Measurements from ENCODE around the gene IGFL3. TPM values are rescaled to one million over a fixed set of nuclear protein-coding genes. Genes with fewer than 3 reads are reported as not detected.

The IGFL3 gene
- total RNA-seq, 1 experiment from 2014 or later, result not detected

DNA sequence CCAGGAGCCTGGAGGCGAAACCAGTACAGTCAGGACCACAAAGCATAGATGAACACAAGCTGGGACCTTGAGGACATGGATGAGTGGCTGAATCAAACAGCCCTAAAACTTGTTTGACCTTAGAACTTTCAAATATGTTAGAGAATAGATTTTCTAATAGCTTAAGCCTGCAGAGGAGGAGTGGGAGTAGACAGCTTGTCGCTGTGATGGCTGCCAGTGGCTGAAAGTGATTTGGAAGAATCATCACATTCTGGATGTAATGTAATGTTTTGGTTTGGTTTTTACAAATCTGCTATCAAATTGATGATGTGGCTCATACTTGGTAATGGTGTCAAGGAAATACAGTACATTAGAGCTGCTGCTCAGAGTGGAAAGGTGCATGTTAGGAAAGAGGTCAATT is 12.0 kb downstream of the IGFL3 start:
- POLR2A ChIA-PET, result no interaction called here
- Mint-ChIP-seq H3K27me3 (ENCODE audit: low read depth) (peaks cover 11% of the 10 kb centered on the region), H3K4me1 (peaks cover 10% of the 10 kb centered on the region), H3K9me3 (peaks cover 4% of the 10 kb centered on the region), H3K4me3 (no peak overlapping the region), H3K36me3 (peaks cover 6% of the 10 kb centered on the region), H3K27ac (no peak overlapping the region)
- no peak for TF ChIP-seq HMGA2 (CRISPR knock-in tag; IDR thresholded peaks at IDR 0.05)
- TF ChIP-seq PREB (CRISPR knock-in tag; IDR thresholded peaks at IDR 0.05; ENCODE audit: borderline replicate concordance), result no peak
- TF ChIP-seq, protein P1, sequence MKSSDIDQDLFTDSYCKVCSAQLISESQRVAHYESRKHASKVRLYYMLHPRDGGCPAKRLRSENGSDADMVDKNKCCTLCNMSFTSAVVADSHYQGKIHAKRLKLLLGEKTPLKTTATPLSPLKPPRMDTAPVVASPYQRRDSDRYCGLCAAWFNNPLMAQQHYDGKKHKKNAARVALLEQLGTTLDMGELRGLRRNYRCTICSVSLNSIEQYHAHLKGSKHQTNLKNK (CRISPR knock-in tag; IDR thresholded peaks at IDR 0.05), result no peak
- no peak for TF ChIP-seq FOXJ3 (CRISPR knock-in tag; IDR thresholded peaks at IDR 0.05; ENCODE audit: borderline replicate concordance)
- no peak for TF ChIP-seq MXD4 (CRISPR knock-in tag; IDR thresholded peaks at IDR 0.05; ENCODE audit: borderline replicate concordance)
- no peak for TF ChIP-seq TCF7 (CRISPR knock-in tag; IDR thresholded peaks at IDR 0.05; ENCODE audit: low read depth)
- TF ChIP-seq SOX15 (CRISPR knock-in tag; IDR thresholded peaks at IDR 0.05), result no peak
- DNase-seq (ENCODE audit: low spot score) (no peak), ATAC-seq (no peak)
- CTCF ChIA-PET, result interaction anchor here (1.2 kb wide), 1 partner anchor 35 kb away, joined by 3 read pairs; no protein-coding TSS in a partner anchor

GRCh38 chr19:46111376-46111775 is 13.1 kb downstream of the IGFL3 start:
- no peak overlapping the region for H3K27ac Mint-ChIP-seq
- no peak overlapping the region for H3K4me3 Mint-ChIP-seq
- H3K9me3 Mint-ChIP-seq, result peaks cover 4% of the 10 kb centered on the region
- peaks cover 6% of the 10 kb centered on the region for H3K36me3 Mint-ChIP-seq
- H3K27me3 Mint-ChIP-seq (ENCODE audit: low read depth), result peaks cover 11% of the 10 kb centered on the region
- ChIA-PET POLR2A (interaction anchor here (0.6 kb wide), 1 partner anchor 296 kb away, joined by 3 read pairs; no protein-coding TSS in a partner anchor), CTCF (interaction anchor here (1.2 kb wide), 1 partner anchor 34 kb away, joined by 3 read pairs; no protein-coding TSS in a partner anchor)
- peaks cover 10% of the 10 kb centered on the region for H3K4me1 Mint-ChIP-seq
- TF ChIP-seq, protein P2, sequence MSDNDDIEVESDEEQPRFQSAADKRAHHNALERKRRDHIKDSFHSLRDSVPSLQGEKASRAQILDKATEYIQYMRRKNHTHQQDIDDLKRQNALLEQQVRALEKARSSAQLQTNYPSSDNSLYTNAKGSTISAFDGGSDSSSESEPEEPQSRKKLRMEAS (CRISPR knock-in tag; IDR thresholded peaks at IDR 0.05), result no peak
- TF ChIP-seq STAT6 (CRISPR knock-in tag; conservative IDR thresholded peaks at IDR 0.05; ENCODE audit: low read depth), result no peak
- DNase-seq (ENCODE audit: low spot score) (no peak), ATAC-seq (no peak)

DNA sequence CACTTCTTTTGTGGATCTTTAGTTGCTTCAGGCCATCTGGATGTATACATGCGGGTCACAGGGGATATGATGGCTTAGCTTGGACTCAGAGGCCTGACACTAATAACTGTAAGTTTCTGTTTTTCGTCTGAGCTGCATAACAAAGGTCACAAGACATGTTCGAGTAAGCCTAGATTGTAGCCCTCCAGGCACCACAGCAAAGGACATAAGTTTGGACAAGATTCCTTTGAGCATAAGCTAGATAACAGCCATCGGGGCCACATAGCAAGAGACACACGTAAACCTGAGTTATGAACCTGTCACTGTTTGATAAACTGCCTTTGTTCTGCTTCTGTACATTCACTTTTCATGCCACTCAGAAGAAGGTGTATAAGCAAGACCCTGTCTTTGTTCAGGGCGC is 14.6 kb downstream of the IGFL3 start:
- H3K9me3 Mint-ChIP-seq, result peaks cover 4% of the 10 kb centered on the region
- DNase-seq (ENCODE audit: low spot score) (no peak), ATAC-seq (no peak)
- H3K27me3 Mint-ChIP-seq (ENCODE audit: low read depth), result peaks cover 11% of the 10 kb centered on the region
- H3K4me1 Mint-ChIP-seq, result peaks cover 4% of the 10 kb centered on the region
- ChIA-PET CTCF (no interaction called here), POLR2A (no interaction called here)
- H3K36me3 Mint-ChIP-seq, result peaks cover 6% of the 10 kb centered on the region
- H3K4me3 Mint-ChIP-seq, result no peak overlapping the region
- no peak overlapping the region for H3K27ac Mint-ChIP-seq
- TF ChIP-seq, protein P3, sequence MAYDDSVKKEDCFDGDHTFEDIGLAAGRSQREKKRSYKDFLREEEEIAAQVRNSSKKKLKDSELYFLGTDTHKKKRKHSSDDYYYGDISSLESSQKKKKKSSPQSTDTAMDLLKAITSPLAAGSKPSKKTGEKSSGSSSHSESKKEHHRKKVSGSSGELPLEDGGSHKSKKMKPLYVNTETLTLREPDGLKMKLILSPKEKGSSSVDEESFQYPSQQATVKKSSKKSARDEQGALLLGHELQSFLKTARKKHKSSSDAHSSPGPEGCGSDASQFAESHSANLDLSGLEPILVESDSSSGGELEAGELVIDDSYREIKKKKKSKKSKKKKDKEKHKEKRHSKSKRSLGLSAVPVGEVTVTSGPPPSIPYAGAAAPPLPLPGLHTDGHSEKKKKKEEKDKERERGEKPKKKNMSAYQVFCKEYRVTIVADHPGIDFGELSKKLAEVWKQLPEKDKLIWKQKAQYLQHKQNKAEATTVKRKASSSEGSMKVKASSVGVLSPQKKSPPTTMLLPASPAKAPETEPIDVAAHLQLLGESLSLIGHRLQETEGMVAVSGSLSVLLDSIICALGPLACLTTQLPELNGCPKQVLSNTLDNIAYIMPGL (CRISPR knock-in tag; IDR thresholded peaks at IDR 0.05), result no peak
- TF ChIP-seq CREM (CRISPR knock-in tag; IDR thresholded peaks at IDR 0.05) (no peak), IRF2 (CRISPR knock-in tag; IDR thresholded peaks at IDR 0.05; ENCODE audit: borderline replicate concordance, low read depth) (no peak), ZNF263 (CRISPR knock-in tag; IDR thresholded peaks at IDR 0.05; ENCODE audit: low read depth) (no peak), NFYB (CRISPR knock-in tag; conservative IDR thresholded peaks at IDR 0.05; ENCODE audit: low read depth) (no peak), FOXK1 (CRISPR knock-in tag; IDR thresholded peaks at IDR 0.05) (no peak), ATF3 (CRISPR knock-in tag; conservative IDR thresholded peaks at IDR 0.05) (no peak), MXD4 (CRISPR knock-in tag; IDR thresholded peaks at IDR 0.05; ENCODE audit: borderline replicate concordance) (no peak), SMAD4 (CRISPR knock-in tag; IDR thresholded peaks at IDR 0.05) (no peak)
- TF ChIP-seq, protein P4, sequence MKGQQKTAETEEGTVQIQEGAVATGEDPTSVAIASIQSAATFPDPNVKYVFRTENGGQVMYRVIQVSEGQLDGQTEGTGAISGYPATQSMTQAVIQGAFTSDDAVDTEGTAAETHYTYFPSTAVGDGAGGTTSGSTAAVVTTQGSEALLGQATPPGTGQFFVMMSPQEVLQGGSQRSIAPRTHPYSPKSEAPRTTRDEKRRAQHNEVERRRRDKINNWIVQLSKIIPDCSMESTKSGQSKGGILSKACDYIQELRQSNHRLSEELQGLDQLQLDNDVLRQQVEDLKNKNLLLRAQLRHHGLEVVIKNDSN (CRISPR knock-in tag; IDR thresholded peaks at IDR 0.05), result no peak
- TF ChIP-seq, protein P5, sequence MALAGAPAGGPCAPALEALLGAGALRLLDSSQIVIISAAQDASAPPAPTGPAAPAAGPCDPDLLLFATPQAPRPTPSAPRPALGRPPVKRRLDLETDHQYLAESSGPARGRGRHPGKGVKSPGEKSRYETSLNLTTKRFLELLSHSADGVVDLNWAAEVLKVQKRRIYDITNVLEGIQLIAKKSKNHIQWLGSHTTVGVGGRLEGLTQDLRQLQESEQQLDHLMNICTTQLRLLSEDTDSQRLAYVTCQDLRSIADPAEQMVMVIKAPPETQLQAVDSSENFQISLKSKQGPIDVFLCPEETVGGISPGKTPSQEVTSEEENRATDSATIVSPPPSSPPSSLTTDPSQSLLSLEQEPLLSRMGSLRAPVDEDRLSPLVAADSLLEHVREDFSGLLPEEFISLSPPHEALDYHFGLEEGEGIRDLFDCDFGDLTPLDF (CRISPR knock-in tag; IDR thresholded peaks at IDR 0.05), result no peak
- TF ChIP-seq, protein P6, sequence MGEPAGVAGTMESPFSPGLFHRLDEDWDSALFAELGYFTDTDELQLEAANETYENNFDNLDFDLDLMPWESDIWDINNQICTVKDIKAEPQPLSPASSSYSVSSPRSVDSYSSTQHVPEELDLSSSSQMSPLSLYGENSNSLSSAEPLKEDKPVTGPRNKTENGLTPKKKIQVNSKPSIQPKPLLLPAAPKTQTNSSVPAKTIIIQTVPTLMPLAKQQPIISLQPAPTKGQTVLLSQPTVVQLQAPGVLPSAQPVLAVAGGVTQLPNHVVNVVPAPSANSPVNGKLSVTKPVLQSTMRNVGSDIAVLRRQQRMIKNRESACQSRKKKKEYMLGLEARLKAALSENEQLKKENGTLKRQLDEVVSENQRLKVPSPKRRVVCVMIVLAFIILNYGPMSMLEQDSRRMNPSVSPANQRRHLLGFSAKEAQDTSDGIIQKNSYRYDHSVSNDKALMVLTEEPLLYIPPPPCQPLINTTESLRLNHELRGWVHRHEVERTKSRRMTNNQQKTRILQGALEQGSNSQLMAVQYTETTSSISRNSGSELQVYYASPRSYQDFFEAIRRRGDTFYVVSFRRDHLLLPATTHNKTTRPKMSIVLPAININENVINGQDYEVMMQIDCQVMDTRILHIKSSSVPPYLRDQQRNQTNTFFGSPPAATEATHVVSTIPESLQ (CRISPR knock-in tag; IDR thresholded peaks at IDR 0.05), result no peak

Data from WTC11 (cell line).